ENCODE data around the gene PASK.

Gene PASK

DNA sequence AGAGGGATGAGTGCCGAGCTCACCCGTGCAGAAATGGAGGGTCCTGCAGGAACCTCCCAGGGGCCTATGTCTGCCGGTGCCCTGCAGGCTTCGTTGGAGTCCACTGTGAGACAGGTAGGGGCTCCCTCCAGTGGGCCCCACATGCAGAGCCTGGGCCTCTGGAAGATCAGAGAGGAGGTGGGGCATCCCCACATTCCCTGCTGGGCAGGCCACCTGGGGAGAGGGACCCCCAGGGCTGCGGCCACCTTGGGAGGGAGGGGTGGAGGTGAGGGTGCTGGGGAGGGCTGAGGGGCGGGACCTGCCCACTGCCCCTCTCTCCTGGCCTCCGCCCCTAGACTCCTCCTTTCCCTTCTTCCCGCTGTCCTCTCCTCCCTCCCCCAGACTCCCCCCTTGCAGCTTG is 85.7 kb downstream of the PASK start:
- no peak for DNase-seq

GRCh38 chr2:241063093-241063551 is 86.2 kb downstream of the PASK start:
- no peak for DNase-seq

- no peak for DNase-seq
These were observed 86.7 kb downstream of the PASK start for GRCh38 chr2:241062389-241063092.

DNA sequence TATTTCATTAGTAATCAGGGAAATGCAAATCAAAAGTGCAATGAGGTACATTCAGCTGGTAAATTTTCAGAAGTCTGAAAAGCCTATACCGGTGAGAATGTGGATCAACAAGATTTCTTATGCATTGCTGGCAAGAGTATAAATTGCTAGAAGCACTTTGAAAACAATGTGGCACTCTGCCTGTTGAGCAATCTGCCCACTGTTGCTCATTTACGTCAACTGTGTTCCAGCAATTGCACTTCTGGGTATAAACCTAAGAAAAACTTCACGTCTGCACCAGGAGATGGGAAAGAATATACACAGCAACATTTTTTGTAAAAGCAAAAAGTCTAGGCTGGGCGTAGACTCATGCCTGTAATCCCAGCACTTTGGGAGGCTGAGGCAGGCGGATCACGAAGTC is 88.0 kb downstream of the PASK start:
- no peak for DNase-seq

All from bone marrow (tissue), 2 donors.